Activated T-helper 2 cell treated with anti-CD3 and anti-CD28 coated beads, Interferon-gamma antibody, Interleukin-2, Interleukin-4, amounts not matched to agents 10 μg/mL and 5 μg/mL and 100 μg/mL, durations not matched to agents 14 hours and 24 hours and 36 hours (primary cell): ENCODE data around the gene ADAM10. TPM values are rescaled to one million over a fixed set of nuclear protein-coding genes. Genes with fewer than 3 reads are reported as not detected.

Source experiments
- DNase-seq: peaks from one replicate; pipeline ENCODE4 v3.0.0; 2021; ENCODE audit warnings: low spot score
- H3K27ac Mint-ChIP-seq: one replicate; pipeline ENCODE4 v1.8.0; 2021; ENCODE audit warnings: mixed read lengths
- H3K27me3 Mint-ChIP-seq: one replicate; pipeline ENCODE4 v1.8.0; 2021; ENCODE audit warnings: low read depth, mixed read lengths
- H3K36me3 Mint-ChIP-seq: one replicate; pipeline ENCODE4 v1.8.0; 2021; ENCODE audit warnings: low read depth, mixed read lengths
- H3K4me1 Mint-ChIP-seq: one replicate; pipeline ENCODE4 v1.8.0; 2021; ENCODE audit warnings: low read depth, mixed read lengths
- H3K4me3 Mint-ChIP-seq: one replicate; pipeline ENCODE4 v1.8.0; 2021; ENCODE audit warnings: low read depth, mild to moderate bottlenecking, moderate library complexity, mixed read lengths
- H3K9me3 Mint-ChIP-seq: one replicate; pipeline ENCODE4 v1.8.0; 2021; ENCODE audit warnings: mixed read lengths
- intact Hi-C: fragments of 100-400 bp; cut with micrococcal nuclease; formaldehyde crosslinking; loops from one replicate; pipeline ENCODE4 v1.15.1; 2023
- total RNA-seq: library from RNA; stranded (reverse); gene quantifications from 2 replicates; pipeline ENCODE4 v1.2.3, GENCODE V29; 2022

ADAM10 gene
- total RNA-seq, 1 donor from 2014 or later: 141 TPM

DNA sequence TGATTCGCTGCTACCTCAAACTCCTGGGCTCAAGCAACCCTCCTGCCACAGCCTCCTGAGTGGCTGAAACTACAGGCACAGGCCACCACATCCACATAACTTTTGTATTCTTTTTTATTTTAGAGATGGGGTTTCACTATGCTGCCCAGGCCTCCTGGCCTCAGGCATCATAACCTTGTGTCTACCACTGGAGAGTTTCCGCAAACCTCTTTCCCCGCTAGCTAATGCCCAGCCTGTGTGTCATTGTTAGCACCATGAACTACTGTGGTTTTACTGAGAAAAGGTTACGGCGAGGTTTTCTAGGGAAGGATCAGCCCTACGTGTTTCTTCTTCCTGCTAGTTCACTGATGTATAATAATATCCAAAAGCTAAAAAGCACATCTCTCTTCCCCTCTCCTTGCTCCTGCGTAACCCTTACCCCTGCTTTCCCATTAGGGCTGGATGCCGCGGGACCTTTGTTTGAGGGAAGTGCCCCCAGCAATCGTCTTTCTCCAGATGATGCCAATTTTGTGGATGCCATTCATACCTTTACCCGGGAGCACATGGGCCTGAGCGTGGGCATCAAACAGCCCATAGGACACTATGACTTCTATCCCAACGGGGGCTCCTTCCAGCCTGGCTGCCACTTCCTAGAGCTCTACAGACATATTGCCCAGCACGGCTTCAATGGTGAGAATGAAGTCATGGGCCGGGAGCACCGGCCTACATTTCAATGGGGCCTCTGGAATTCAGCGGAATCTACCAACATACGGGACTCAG is 204.0 kb downstream of the ADAM10 start:
- no peak overlapping the region for H3K4me3 Mint-ChIP-seq
- peak; percentile 64 for DNase-seq
- H3K36me3 Mint-ChIP-seq: peaks cover 3% of the 10 kb centered on the region
- H3K27me3 Mint-ChIP-seq: no peaks in the 10 kb centered on the region
- H3K27ac Mint-ChIP-seq: peak overlapping the region; percentile 97
- H3K9me3 Mint-ChIP-seq: no peaks in the 10 kb centered on the region
- peaks cover 38% of the 10 kb centered on the region for H3K4me1 Mint-ChIP-seq
- intact Hi-C loops: loop anchor here (1.0 to 10.0 kb wide), 6 partner anchors 29 to 271 kb away; no protein-coding TSS in a partner anchor

DNA sequence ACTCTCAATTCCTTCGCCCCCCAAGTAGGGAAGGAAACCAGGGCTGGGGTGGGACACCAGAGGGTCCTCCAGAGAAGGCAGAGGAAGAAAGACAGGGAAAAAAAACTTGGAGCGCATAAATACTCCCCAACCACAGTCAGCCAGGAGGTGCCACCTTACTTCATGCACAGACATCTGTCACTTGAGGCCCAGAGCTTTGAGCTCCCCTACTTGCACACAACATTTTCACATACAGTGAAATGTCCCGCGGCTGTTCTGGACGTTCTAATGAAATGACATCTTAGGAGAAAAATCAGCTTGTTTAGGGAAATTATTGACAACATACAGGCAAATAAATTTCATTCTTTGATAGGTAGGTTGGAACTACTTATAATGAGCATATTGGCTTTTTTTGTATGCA is 204.8 kb downstream of the ADAM10 start:
- intact Hi-C loops: loop anchor here (1.0 to 10.0 kb wide), 6 partner anchors 28 to 270 kb away; no protein-coding TSS in a partner anchor
- H3K4me3 Mint-ChIP-seq: no peak overlapping the region

DNA sequence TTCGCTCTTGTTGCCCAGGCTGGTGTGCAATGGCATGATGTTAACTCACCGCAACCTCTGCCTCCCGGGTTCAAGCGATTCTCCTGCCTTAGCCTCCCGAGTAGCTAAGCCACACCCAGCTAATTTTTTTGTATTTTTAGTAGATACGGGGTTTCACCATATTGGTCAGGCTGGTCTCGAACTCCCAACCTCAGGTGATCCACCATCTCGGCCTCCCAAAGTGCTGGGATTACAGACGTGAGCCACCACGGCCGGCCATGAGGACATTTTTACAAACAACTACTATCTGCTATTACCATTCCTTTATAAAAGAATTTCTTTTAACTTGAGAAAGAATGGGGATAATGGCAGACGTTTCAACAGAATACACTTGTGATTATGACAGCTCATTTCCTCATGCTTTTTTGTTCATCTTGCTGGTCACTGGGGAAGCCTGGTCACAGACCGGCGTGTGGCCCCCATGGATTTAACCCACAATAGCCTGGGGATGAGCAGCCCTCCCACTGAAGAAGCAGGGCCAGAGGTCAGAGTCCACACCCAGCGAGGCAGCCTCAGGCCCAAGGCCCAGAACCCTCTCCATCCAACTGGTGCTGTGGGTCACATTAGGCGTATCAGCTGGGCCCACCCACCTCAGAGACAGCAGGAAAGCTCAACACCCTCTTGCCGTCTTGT is 205.7 kb downstream of the ADAM10 start:
- Mint-ChIP-seq H3K27ac (no peak overlapping the region), H3K27me3 (no peaks in the 10 kb centered on the region), H3K9me3 (no peaks in the 10 kb centered on the region), H3K36me3 (peaks cover 3% of the 10 kb centered on the region), H3K4me1 (peaks cover 30% of the 10 kb centered on the region), H3K4me3 (no peak overlapping the region)
- intact Hi-C loops: loop anchor here (2.0 to 10.0 kb wide), 3 partner anchors 27 to 269 kb away; no protein-coding TSS in a partner anchor
- DNase-seq: no peak

More for the DNA sequence above, 204.8 kb downstream of the ADAM10 start:
- no peak for DNase-seq
- peak overlapping the region; percentile 97 for H3K27ac Mint-ChIP-seq
- H3K9me3 Mint-ChIP-seq: no peaks in the 10 kb centered on the region
- H3K4me1 Mint-ChIP-seq: peaks cover 30% of the 10 kb centered on the region
- H3K27me3 Mint-ChIP-seq: no peaks in the 10 kb centered on the region
- H3K36me3 Mint-ChIP-seq: peaks cover 3% of the 10 kb centered on the region

DNA sequence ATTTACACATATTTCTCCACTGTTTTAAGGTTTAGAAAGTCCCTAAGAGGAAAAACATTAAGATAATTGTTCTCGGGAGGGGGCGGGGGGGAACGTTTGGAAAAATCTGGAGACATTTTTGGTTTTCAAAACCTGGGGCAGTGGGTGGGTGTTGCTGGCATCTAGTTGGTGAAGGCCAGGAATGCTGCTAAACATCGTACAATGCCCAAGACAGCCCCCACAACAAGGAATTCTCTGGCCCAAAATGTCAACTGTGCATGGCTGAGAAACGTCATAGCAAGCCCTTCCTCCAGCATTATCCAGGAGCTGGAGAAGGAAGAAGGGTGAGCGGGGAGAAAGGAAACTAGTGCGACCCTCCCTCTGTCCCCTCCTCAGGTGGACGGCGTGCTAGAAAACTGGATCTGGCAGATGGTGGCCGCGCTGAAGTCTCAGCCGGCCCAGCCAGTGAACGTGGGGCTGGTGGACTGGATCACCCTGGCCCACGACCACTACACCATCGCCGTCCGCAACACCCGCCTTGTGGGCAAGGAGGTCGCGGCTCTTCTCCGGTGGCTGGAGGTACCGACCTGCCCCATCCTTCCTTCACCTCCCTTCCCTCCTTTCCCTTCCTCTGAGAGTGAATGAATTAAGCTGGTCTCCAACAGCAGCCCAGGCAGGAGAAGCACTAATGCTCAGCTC is 208.0 kb downstream of the ADAM10 start:
- no peak for DNase-seq
- H3K4me3 Mint-ChIP-seq: no peak overlapping the region
- peaks cover 22% of the 10 kb centered on the region for H3K4me1 Mint-ChIP-seq
- H3K27me3 Mint-ChIP-seq: no peaks in the 10 kb centered on the region
- no peak overlapping the region for H3K27ac Mint-ChIP-seq
- H3K36me3 Mint-ChIP-seq: peaks cover 2% of the 10 kb centered on the region
- intact Hi-C loops: loop anchor here (10.0 kb wide), 1 partner anchor 267 kb away; no protein-coding TSS in a partner anchor
- no peaks in the 10 kb centered on the region for H3K9me3 Mint-ChIP-seq

DNA sequence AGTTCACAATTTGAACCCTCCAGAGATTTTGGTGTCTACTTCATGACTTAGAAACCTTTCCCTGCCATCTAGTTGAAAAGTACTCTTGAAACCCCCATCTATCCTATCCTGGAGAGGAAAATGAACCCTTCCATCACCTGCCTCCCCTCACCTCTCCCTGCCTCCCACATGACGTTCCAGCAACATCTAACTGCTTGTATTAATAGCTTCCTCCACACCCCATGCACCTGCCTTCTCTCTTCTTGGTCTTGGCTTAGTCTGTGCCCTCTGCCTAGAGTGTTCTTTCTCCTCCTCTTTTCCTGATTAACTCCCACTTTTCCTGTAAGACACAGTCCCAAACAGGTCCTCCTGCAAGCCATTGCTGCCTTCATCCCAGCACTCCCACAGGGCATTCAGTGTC is 210.0 kb downstream of the ADAM10 start:
- intact Hi-C loops: no loop called here
- DNase-seq: no peak

DNA sequence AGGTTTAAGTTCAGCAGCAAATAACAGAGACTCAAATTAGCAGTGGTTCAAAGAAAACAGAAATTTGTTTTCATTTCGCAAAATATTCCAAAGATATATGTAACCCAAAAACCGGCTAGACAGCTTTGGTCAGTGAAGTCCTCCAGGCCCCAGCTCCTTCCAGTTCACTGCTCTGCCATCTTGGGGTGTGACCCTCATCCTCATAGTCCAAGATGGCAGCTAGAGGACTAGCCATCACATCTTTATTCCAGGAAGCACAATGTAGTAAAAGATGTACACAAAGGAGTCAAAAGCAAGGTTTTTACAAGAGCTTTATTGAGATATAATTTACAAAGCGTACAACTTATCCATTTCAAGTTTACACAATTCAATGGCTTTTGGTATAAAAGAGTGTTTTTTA is 210.6 kb downstream of the ADAM10 start:
- H3K27me3 Mint-ChIP-seq: no peaks in the 10 kb centered on the region
- H3K4me1 Mint-ChIP-seq: peaks cover 2% of the 10 kb centered on the region
- H3K36me3 Mint-ChIP-seq: no peaks in the 10 kb centered on the region
- no peak overlapping the region for H3K4me3 Mint-ChIP-seq
- no peak for DNase-seq
- intact Hi-C loops: no loop called here
- no peaks in the 10 kb centered on the region for H3K9me3 Mint-ChIP-seq
- no peak overlapping the region for H3K27ac Mint-ChIP-seq

More for the DNA sequence above, 210.0 kb downstream of the ADAM10 start:
- no peaks in the 10 kb centered on the region for H3K27me3 Mint-ChIP-seq
- peaks cover 3% of the 10 kb centered on the region for H3K4me1 Mint-ChIP-seq
- H3K36me3 Mint-ChIP-seq: no peaks in the 10 kb centered on the region
- no peak overlapping the region for H3K27ac Mint-ChIP-seq
- no peaks in the 10 kb centered on the region for H3K9me3 Mint-ChIP-seq
- no peak overlapping the region for H3K4me3 Mint-ChIP-seq

Other genes starting within 250 kb of the ADAM10 start
- 10.7 and 11.6 TPM in 2 replicates for gene MINDY2, start 21.6 kb upstream of the ADAM10 start, total RNA-seq
- gene SLTM, start 184.0 kb upstream of the ADAM10 start, total RNA-seq: 108 and 120 TPM in 2 replicates
- 36.4 and 36.9 TPM in 2 replicates for gene RNF111, start 238.0 kb upstream of the ADAM10 start, total RNA-seq